ENCODE results near the gene SMARCA2.

Gene SMARCA2

DNA sequence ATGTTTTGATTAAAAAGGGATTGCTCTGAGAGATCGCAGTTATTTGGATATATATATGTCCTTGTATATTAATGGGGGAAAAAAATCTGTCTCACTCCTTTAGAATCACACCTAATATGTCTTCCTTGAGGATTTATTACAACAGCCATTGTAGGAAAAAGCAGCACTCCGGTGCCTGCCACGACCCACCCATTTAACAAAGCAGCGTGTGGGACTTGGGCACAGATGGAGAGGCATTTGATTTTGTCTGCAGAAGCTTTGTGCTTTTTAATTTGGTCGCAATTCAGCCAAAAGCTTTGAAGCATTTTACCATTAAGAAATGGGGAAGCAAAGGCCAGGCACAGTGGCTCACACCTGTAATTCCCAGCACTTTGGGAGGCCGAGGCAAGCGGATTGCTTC, 159.2 kb downstream of the SMARCA2 start:
- no peak for DNase-seq (ENCODE audit: low read depth)

DNA sequence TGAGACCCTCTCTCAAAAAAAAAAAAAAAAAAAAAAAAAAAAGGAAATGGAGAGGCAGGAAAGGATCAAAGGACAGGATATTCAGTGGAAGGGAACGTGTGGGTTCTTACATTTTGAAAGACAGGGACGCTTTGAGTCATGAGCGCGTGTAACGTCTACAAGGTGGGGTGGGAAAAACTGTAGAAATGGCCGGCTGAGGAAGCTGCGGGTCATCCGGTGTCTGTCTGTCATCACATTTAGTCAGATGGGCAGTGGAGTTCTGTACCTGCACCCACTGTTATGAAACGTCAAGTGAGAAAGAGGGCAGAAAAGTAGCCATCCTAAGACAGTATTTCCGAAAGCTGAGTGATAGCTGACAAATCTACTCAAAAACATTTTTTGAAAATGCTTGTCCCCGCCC, 159.8 kb downstream of the SMARCA2 start:
- no peak for DNase-seq (ENCODE audit: low read depth)

- no peak for DNase-seq (ENCODE audit: low read depth)
These were observed 162.0 kb downstream of the SMARCA2 start for GRCh38 chr9:2177121-2177520.

GRCh38 chr9:2178034-2178734, 163.0 kb downstream of the SMARCA2 start:
- no peak for DNase-seq (ENCODE audit: low read depth)

DNA sequence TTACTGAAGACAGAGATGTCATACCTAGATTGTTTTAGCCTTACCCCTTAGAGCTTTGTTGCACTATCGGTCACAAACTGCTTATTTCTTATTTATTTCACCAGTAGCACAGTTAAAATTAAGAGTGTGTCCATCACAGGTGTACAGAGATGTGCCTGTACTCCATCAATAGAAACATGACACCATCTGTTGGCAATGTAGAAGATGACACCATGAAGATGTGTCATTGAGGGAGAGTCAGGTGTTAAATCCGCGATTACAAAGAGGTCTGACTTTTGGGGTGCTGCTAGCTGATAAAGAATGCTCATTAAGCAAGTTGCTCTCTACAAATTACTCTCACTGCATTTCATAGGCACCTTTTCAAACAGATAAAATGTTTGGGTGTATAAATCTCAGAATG, 164.4 kb downstream of the SMARCA2 start:
- no peak for DNase-seq (ENCODE audit: low read depth)

DNA sequence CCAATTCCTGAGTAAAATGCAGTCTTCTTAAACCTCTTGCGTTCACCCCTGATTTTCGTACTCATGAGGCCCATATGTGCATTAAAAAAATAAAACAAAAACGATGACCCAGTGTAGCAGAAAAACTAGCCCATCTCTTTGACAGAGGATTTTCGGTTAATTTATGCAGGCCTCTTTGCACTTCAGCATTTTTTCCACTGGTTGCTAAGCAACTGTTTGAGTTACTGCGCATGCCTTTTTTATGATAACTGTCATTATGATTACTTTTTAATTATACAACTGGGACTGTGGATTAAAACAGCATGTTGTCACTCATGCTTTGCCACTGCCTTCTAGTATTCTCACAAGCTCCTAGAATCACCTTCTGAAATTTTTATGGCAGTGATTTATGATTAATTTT, 165.0 kb downstream of the SMARCA2 start:
- no peak for DNase-seq (ENCODE audit: low read depth)

DNA sequence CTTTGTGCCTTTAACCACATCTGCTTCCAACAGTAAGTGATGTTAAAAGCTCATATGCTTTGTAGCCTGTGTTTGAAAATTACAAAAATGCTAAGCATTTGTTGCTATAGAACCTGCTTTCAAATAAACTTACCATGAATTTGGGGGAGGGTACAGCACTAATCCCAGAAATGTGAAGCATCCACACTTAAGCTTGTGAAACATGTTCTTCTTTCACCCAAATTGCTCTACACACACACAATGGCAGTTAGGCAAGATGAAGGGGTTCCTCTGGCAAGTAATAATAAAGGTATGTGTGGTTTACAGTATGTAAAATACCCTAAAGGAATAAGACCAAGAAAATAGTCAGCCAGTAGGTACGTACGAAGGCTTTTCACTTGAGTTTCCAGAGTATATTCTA, 165.6 kb downstream of the SMARCA2 start:
- DNase-seq (ENCODE audit: low read depth), result no peak

DNA sequence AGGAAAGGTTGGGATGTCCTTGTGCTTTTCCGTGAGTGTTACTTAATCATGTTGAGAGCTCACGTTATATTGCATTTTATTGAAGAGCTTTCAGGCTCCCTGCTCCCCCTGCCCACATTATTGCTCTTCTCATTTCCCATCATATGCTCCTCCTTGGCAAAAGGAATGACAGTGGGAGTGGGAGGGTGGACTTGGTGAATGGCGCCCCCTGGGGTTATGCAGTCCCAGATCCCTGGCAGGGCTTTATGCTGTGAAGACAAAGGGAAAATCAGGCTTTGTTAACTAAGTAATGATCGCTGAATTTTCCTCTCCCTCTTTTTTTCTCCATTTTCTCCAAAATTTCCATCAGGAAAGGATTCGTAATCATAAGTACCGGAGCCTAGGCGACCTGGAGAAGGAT, 166.6 kb downstream of the SMARCA2 start:
- DNase-seq (ENCODE audit: low read depth), result no peak

DNA sequence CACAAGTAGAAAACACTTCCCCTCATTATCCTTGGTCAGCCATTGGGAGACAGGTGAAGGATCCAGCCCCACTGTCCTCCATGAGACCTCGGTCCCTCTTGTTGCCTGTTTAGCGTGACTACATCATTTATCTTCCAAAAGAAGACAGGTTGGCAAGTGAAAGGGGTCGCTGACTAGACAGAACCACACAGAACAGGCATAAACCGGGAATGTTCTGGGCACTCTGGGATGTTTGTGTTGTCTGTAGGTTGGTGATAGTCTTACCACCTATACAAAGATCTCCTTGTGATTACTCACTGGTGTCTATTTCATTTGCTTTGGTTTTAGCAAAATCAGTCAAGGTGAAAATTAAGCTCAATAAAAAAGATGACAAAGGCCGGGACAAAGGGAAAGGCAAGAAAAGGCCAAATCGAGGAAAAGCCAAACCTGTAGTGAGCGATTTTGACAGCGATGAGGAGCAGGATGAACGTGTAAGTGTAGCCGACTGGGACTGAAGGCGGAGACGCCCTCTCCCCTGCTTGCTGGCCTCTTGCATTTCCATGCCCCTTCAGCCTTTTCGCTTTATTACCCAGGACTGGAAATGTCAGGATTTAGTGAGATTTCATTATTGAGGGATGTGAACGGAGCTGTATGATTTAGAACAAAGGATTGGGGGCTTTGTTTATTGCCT, 175.9 kb downstream of the SMARCA2 start:
- DNase-seq (ENCODE audit: low read depth), result no peak

- no peak for DNase-seq (ENCODE audit: low read depth)
These were observed 176.4 kb downstream of the SMARCA2 start for GRCh38 chr9:2191609-2191972.

GRCh38 chr9:2192356-2192979, 177.3 kb downstream of the SMARCA2 start:
- DNase-seq (ENCODE audit: low read depth), result no peak

GRCh38 chr9:2193552-2193951, 178.4 kb downstream of the SMARCA2 start:
- DNase-seq (ENCODE audit: low read depth), result no peak

DNA sequence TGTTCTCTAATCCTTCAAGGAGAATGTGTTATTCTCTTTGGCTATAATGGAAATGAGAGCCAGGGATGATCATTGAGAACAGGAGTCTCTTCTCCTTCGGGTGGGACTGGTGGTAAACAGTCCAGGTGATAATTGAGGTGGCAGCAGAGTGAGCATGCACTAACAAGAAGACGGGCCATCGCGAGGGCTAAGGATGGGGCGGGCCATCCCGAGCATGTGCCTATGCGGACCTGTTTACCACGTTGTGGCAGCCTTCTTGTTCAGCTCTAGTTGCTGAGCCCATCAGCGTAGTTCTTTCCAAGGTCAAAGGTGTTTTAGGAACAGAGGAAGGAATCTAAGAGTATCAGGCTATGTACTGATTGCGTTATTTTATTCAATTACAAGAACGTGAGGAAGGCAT, 180.1 kb downstream of the SMARCA2 start:
- no peak for DNase-seq (ENCODE audit: low read depth)

GRCh38 chr9:2196757-2197156, 181.6 kb downstream of the SMARCA2 start:
- DNase-seq (ENCODE audit: low read depth), result no peak

DNA sequence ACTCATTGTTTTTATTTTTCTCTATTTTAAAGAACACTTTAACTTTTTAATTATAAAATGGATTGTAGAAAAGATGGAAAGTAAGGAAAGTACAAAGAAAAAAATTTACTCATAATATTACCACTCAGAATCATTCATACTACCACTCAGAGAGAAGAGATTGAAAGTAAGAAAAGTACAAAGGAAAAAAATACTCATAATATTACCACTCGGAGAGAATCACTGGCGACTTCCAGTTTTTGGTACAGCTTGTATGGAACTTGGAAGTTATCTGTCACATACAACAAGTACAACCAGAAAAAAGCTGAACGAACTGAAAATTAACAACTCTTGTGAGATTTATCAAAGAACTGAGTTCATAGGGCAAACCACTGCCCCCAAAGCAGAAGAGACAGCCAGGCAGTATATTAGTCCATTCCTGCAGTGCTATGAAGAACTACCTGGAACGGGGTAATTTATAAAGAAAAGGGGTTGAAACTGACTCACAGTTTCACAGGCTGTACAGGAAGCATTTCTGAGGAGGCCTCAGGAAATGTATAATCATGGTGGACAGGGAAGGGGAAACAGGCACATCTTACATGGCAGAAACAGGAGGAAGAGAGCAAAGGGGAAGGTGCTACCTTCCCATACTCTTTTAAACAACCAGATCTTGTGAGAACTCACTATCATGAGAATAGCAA, 183.9 kb downstream of the SMARCA2 start:
- DNase-seq (ENCODE audit: low read depth), result no peak

- no peak for DNase-seq (ENCODE audit: low read depth)
These were observed 185.1 kb downstream of the SMARCA2 start for GRCh38 chr9:2199999-2200796.

DNA sequence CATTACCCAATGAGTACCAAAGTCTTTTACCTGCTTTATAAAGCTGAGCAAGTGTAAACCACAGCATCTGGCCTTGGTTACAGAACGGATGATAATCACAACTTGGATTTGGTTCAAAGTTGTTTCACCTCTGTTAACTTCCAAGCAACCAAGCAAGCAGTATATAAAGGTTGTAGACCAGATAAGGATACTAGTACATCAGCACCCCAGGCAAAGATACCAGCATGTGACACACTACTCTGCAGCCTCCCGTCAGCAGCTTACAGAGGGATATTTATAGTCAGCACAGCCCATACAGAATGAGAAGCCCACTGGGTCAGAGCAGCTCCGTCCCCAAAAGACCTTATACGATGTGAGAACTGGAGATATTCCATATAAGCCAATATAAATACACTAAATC, 193.3 kb downstream of the SMARCA2 start:
- DNase-seq (ENCODE audit: low read depth), result no peak

DNA sequence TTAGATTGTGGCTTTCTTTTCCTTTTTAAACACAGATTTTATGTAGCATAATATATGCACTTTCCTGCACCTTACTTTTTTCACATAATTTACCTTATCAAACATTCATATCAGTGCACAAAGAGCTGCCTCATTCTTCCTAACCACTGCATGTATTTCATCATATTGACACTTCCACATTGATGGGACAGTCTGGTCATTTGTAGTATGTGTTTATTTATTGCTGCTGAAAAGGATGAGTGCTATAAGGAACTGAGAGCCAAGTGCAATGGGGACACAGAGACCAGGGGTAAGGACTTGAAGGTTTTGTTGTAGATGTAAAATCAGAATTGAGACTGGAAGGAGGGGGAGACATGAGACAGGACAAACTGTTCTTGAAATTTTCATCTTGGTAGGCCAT, 193.8 kb downstream of the SMARCA2 start:
- DNase-seq (ENCODE audit: low read depth), result no peak

- no peak for DNase-seq (ENCODE audit: low read depth)
These were observed 194.3 kb downstream of the SMARCA2 start for GRCh38 chr9:2209400-2209799.

DNA sequence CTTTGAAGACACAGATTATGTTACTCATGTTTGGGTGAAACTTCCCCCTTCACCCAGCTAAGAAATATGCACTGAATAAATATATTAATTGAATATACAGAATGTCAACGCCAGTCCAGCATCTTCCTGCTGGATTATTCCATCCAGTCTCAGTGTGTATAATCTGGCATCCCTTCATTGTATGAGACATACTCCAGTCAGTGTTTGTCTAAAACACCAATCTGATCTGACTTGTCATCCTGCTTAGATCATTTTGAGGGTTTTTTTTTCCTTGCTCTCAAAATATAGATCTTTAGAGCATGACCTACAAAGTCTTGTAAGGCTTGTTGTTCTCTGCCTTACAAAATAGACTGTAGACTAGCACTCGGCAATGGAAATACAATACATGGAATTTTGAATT, 195.1 kb downstream of the SMARCA2 start:
- no peak for DNase-seq (ENCODE audit: low read depth)

DNA sequence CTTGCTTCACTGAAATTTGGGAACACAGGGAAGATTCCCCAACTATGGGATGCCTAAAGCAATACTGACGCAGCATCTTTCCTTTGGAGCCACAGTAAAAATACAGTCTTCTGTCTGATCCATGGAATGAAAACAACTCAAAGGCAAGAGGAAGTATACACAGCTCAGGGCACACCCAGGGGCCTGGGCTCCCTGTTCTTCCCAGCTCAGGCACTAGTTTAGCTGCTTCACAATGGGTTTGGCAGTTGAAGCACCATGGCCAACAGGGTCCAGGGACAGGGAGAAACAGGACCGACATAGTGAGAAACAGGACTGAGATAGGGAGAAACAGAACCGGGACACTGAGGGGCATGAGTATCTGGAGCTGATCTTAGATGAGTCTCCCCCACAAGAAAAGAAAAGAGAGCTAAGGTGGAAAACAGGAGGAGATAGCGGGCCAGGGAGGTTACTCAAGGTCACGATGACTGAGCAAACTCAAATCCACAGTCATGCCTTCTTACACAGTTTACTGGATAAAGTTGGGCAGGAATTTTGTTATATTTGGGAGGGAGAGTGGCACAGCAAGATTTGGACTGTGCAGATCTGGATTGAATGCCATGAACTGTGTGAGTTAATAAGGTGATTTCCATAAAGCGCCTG, 198.8 kb downstream of the SMARCA2 start:
- no peak for DNase-seq (ENCODE audit: low read depth)

DNA sequence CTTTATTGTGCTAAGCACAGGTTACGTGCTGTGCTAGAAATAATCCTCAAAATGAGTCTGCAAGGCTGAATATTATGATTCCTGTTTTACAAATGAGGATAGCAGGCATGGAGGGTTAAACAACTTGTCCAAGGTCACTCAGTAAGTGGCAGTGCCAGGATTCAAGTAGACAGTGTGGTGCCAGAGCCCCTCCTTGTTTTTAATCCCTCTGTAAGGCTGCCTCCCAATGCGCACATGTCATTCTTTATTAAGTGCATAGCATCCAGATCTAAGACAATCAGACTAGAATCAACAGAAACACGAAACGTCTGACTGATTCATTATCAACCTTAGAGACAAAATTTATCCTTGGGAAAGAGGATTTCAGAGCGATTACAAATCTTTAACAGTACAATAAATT, 199.6 kb downstream of the SMARCA2 start:
- DNase-seq (ENCODE audit: low read depth), result no peak

All from GM04504 (cell line).